Measurements from ENCODE around the gene ZSWIM8. TPM values are rescaled to one million over a fixed set of nuclear protein-coding genes. Genes with fewer than 3 reads are reported as not detected.

The ZSWIM8 gene
- total RNA-seq, 1 experiment from 2014 or later, result 59.1 TPM

- no peak for TF ChIP-seq EMX1 (CRISPR knock-in tag; IDR thresholded peaks at IDR 0.05)
- no peak for TF ChIP-seq USF1 (CRISPR knock-in tag; IDR thresholded peaks at IDR 0.05)
- TF ChIP-seq ZNF219 (CRISPR knock-in tag; IDR thresholded peaks at IDR 0.05; ENCODE audit: borderline replicate concordance), result no peak
- no peak for TF ChIP-seq TEAD1 (CRISPR knock-in tag; IDR thresholded peaks at IDR 0.05)
- TF ChIP-seq CDX4 (CRISPR knock-in tag; IDR thresholded peaks at IDR 0.05; ENCODE audit: borderline replicate concordance), result no peak
- TF ChIP-seq OVOL2 (CRISPR knock-in tag; IDR thresholded peaks at IDR 0.05; ENCODE audit: borderline replicate concordance), result no peak
Measured at GRCh38 chr10:73806176-73806950, 21.0 kb downstream of the ZSWIM8 start (continued).

GRCh38 chr10:73807471-73807870 is 22.1 kb downstream of the ZSWIM8 start:
- TF ChIP-seq NFATC4 (CRISPR knock-in tag; IDR thresholded peaks at IDR 0.05) (no peak), ZNF121 (CRISPR knock-in tag; IDR thresholded peaks at IDR 0.05) (no peak), PRDM15 (CRISPR knock-in tag; IDR thresholded peaks at IDR 0.05) (no peak), PREB (CRISPR knock-in tag; IDR thresholded peaks at IDR 0.05; ENCODE audit: borderline replicate concordance) (no peak), AFF4 (CRISPR knock-in tag; IDR thresholded peaks at IDR 0.05; ENCODE audit: borderline replicate concordance) (no peak), MAX (CRISPR knock-in tag; IDR thresholded peaks at IDR 0.05) (no peak), ZNF671 (CRISPR knock-in tag; IDR thresholded peaks at IDR 0.05) (no peak)
- H3K27ac Mint-ChIP-seq, result no peak overlapping the region
- CTCF ChIA-PET, result no interaction called here
- no peaks in the 10 kb centered on the region for H3K9me3 Mint-ChIP-seq
- DNase-seq (ENCODE audit: low spot score) (no peak), ATAC-seq (no peak)
- peaks cover 4% of the 10 kb centered on the region for H3K4me1 Mint-ChIP-seq
- H3K36me3 Mint-ChIP-seq, result peaks cover 39% of the 10 kb centered on the region
- POLR2A ChIA-PET, result no interaction called here
- no peaks in the 10 kb centered on the region for H3K27me3 Mint-ChIP-seq (ENCODE audit: low read depth)
- H3K4me3 Mint-ChIP-seq, result no peak overlapping the region

Measured in WTC11 (cell line).